Mucosa of rectum (tissue), 2 donors: ENCODE data around the gene SMOC1.

Experiments used
- H3K27ac ChIP-seq, 2 donors: one replicate each; pipeline ENCODE4 v1.7.0; 2013; ENCODE audit warnings: inconsistent platforms in 2 of 2, low read depth in 2 of 2, low read length in 2 of 2
- H3K27me3 ChIP-seq, 2 donors: one replicate each; pipeline ENCODE4 v1.7.0; 2013; ENCODE audit warnings: low read length in 2 of 2; ENCODE audit not compliant: control insufficient read depth in 2 of 2, insufficient read depth in 2 of 2
- H3K36me3 ChIP-seq, 2 donors: one replicate each; pipeline ENCODE4 v1.7.0; 2013; ENCODE audit warnings: low read length in 2 of 2; ENCODE audit not compliant: control insufficient read depth in 2 of 2, insufficient read depth in 2 of 2
- H3K4me1 ChIP-seq, 2 donors: one replicate each; pipeline ENCODE4 v1.7.0; 2013; ENCODE audit warnings: low read length in 2 of 2, mild to moderate bottlenecking in 1 of 2; ENCODE audit not compliant: control insufficient read depth in 2 of 2, insufficient read depth in 2 of 2
- H3K4me3 ChIP-seq, 2 donors: one replicate each; pipeline ENCODE4 v1.7.0; 2013; ENCODE audit warnings: low read length in 2 of 2
- H3K9ac ChIP-seq, 2 donors: one replicate each; pipeline ENCODE4 v1.7.0; 2013; ENCODE audit warnings: low read length in 2 of 2, low read depth in 1 of 2, mild to moderate bottlenecking in 1 of 2
- H3K9me3 ChIP-seq, 2 donors: one replicate each; pipeline ENCODE4 v1.7.0; 2013; ENCODE audit warnings: low read length in 2 of 2; ENCODE audit not compliant: control insufficient read depth in 2 of 2
- donor health status: healthy.
- donor health status: Normal muscosa, but diverticular disease.

Gene SMOC1

GRCh38 chr14:69878251-69878650 is 965 bp upstream of the SMOC1 start:
- no peak overlapping the region for H3K27ac ChIP-seq
- peaks cover 5 to 28% of the 10 kb centered on the region in 2 donors for H3K27me3 ChIP-seq
- no peaks in the 10 kb centered on the region for H3K9me3 ChIP-seq
- no peaks in the 10 kb centered on the region for H3K36me3 ChIP-seq
- no peaks in the 10 kb centered on the region for H3K4me1 ChIP-seq
- no peak overlapping the region for H3K9ac ChIP-seq
- no peak overlapping the region for H3K4me3 ChIP-seq

GRCh38 chr14:69880044-69880487 is 850 bp downstream of the SMOC1 start:
- peak overlapping the region in 1 of 2 donors; percentile 35 for H3K4me3 ChIP-seq
- no peak overlapping the region for H3K9ac ChIP-seq
- H3K36me3 ChIP-seq: no peaks in the 10 kb centered on the region
- H3K4me1 ChIP-seq: no peaks in the 10 kb centered on the region
- peaks cover 5 to 28% of the 10 kb centered on the region in 2 donors for H3K27me3 ChIP-seq
- H3K27ac ChIP-seq: no peak overlapping the region
- no peaks in the 10 kb centered on the region for H3K9me3 ChIP-seq

GRCh38 chr14:69880893-69881292 is 1.7 kb downstream of the SMOC1 start:
- peaks cover 5 to 28% of the 10 kb centered on the region in 2 donors for H3K27me3 ChIP-seq
- no peaks in the 10 kb centered on the region for H3K4me1 ChIP-seq
- no peaks in the 10 kb centered on the region for H3K36me3 ChIP-seq
- H3K27ac ChIP-seq: no peak overlapping the region
- no peak overlapping the region for H3K4me3 ChIP-seq
- H3K9me3 ChIP-seq: no peaks in the 10 kb centered on the region
- no peak overlapping the region for H3K9ac ChIP-seq

- H3K9ac ChIP-seq: no peak overlapping the region
- no peaks in the 10 kb centered on the region for H3K36me3 ChIP-seq
- no peaks in the 10 kb centered on the region for H3K9me3 ChIP-seq
- no peak overlapping the region for H3K27ac ChIP-seq
- H3K4me1 ChIP-seq: no peaks in the 10 kb centered on the region
- peaks cover 5 to 28% of the 10 kb centered on the region in 2 donors for H3K27me3 ChIP-seq
- H3K4me3 ChIP-seq: no peak overlapping the region
These were observed 3.1 kb downstream of the SMOC1 start for GRCh38 chr14:69882116-69882864.

GRCh38 chr14:69882915-69883314 is 3.7 kb downstream of the SMOC1 start:
- Histone ChIP-seq H3K4me3 (no peak overlapping the region), H3K4me1 (no peaks in the 10 kb centered on the region), H3K27me3 (peaks cover 5 to 28% of the 10 kb centered on the region in 2 donors), H3K9ac (no peak overlapping the region), H3K36me3 (no peaks in the 10 kb centered on the region), H3K27ac (no peak overlapping the region), H3K9me3 (no peaks in the 10 kb centered on the region)

GRCh38 chr14:69886453-69887242 is 7.4 kb downstream of the SMOC1 start:
- Histone ChIP-seq H3K9ac (no peak overlapping the region), H3K27ac (no peak overlapping the region), H3K4me3 (no peak overlapping the region), H3K36me3 (no peaks in the 10 kb centered on the region), H3K9me3 (peaks cover 0 to 3% of the 10 kb centered on the region in 2 donors), H3K4me1 (no peaks in the 10 kb centered on the region), H3K27me3 (peaks cover 2 to 6% of the 10 kb centered on the region in 2 donors)

GRCh38 chr14:69887740-69888657 is 8.8 kb downstream of the SMOC1 start:
- no peak overlapping the region for H3K9ac ChIP-seq

GRCh38 chr14:69891422-69891821 is 12.2 kb downstream of the SMOC1 start:
- Histone ChIP-seq H3K4me3 (no peak overlapping the region), H3K9ac (no peak overlapping the region), H3K36me3 (no peaks in the 10 kb centered on the region), H3K9me3 (peaks cover 0 to 3% of the 10 kb centered on the region in 2 donors), H3K4me1 (no peaks in the 10 kb centered on the region), H3K27me3 (peaks cover 2% of the 10 kb centered on the region in 2 donors), H3K27ac (no peak overlapping the region)

More at GRCh38 chr14:69887740-69888657, 8.8 kb downstream of the SMOC1 start:
- Histone ChIP-seq H3K27me3 (peaks cover 2% of the 10 kb centered on the region in 2 donors), H3K4me1 (no peaks in the 10 kb centered on the region), H3K4me3 (no peak overlapping the region), H3K36me3 (no peaks in the 10 kb centered on the region), H3K9me3 (peaks cover 0 to 3% of the 10 kb centered on the region in 2 donors), H3K27ac (no peak overlapping the region)

GRCh38 chr14:69895109-69895508 is 15.9 kb downstream of the SMOC1 start:
- H3K9me3 ChIP-seq: no peaks in the 10 kb centered on the region
- no peaks in the 10 kb centered on the region for H3K4me1 ChIP-seq
- H3K27me3 ChIP-seq: peaks cover 0 to 2% of the 10 kb centered on the region in 2 donors
- no peak overlapping the region for H3K27ac ChIP-seq
- H3K36me3 ChIP-seq: no peaks in the 10 kb centered on the region
- no peak overlapping the region for H3K4me3 ChIP-seq
- H3K9ac ChIP-seq: no peak overlapping the region
